H1 (cell line): ENCODE results near the gene SPOCD1. TPM values are rescaled to one million over a fixed set of nuclear protein-coding genes. Genes with fewer than 3 reads are reported as not detected.

Source experiments
- BCL11A ChIP-seq, 2 experiments: IDR thresholded peaks; one replicate each; pipeline ENCODE4 v1.6.1; 2011; ENCODE audit warnings: low read depth in 2 of 2, low read length in 2 of 2, mild to moderate bottlenecking in 2 of 2
- CHD1 ChIP-seq: IDR thresholded peaks from 2 replicates; pipeline ENCODE4 v1.6.1; 2012; ENCODE audit warnings: low read depth, low read length, improper control_type of control experiment
- CTCF ChIP-seq, 3 experiments: IDR thresholded peaks; 1 replicate in 2 of 3; 2 replicates in 1 of 3; pipeline versions ENCODE4 v1.5.1 to v1.6.1; 2011; ENCODE audit warnings: low read length in 3 of 3, mild to moderate bottlenecking in 3 of 3, inconsistent platforms in 2 of 3, low read depth in 1 of 3, moderate library complexity in 1 of 3; ENCODE audit not compliant: insufficient read depth in 1 of 3; ENCODE audit errors: control extremely low read depth in 1 of 3
- EZH2 ChIP-seq: fragments of 200-600 bp; sonication (generic); IDR thresholded peaks from 2 replicates; pipeline ENCODE4 v1.7.1; 2012; ENCODE audit warnings: low read depth, mild to moderate bottlenecking, moderate library complexity, low read length, inconsistent platforms; ENCODE audit not compliant: severe bottlenecking
- HDAC2 ChIP-seq, 2 experiments: fragments of 300-600 bp in 1 of 2; sonication (generic) in 1 of 2; IDR thresholded peaks; 2 replicates each; pipeline ENCODE4 v1.6.1; 2011 to 2012; ENCODE audit warnings: low read depth in 2 of 2, low read length in 2 of 2, mild to moderate bottlenecking in 2 of 2, moderate library complexity in 2 of 2, borderline replicate concordance in 1 of 2, inconsistent platforms in 1 of 2
- JUN ChIP-seq: IDR thresholded peaks from 2 replicates; pipeline ENCODE4 v1.6.1; 2011; ENCODE audit warnings: low read depth, mild to moderate bottlenecking, improper control_type of control experiment, low read length
- KDM1A ChIP-seq: fragments of 200-600, 300-600 bp; sonication (generic); IDR thresholded peaks from 2 replicates; pipeline ENCODE4 v1.7.1; 2016; ENCODE audit warnings: mild to moderate bottlenecking, low read length, borderline replicate concordance
- KDM4A ChIP-seq: IDR thresholded peaks from one replicate; pipeline ENCODE4 v1.7.1; 2012; ENCODE audit warnings: low read depth, mild to moderate bottlenecking, moderate library complexity, low read length, inconsistent platforms; ENCODE audit not compliant: severe bottlenecking
- NANOG ChIP-seq: IDR thresholded peaks from 2 replicates; pipeline ENCODE4 v1.6.1; 2011; ENCODE audit warnings: low read length, low read depth, mild to moderate bottlenecking, inconsistent platforms; ENCODE audit not compliant: insufficient read depth, poor library complexity, severe bottlenecking
- NRF1 ChIP-seq: IDR thresholded peaks from 2 replicates; pipeline ENCODE4 v1.6.1; 2011; ENCODE audit warnings: mild to moderate bottlenecking, low read depth, low read length, improper control_type of control experiment
- PHF8 ChIP-seq: fragments of 200-600 bp; sonication (generic); conservative IDR thresholded peaks from 2 replicates; pipeline ENCODE4 v1.7.1; 2012; ENCODE audit warnings: low read depth, mild to moderate bottlenecking, inconsistent platforms, low read length, moderate library complexity
- RBBP5 ChIP-seq: IDR thresholded peaks from 2 replicates; pipeline ENCODE4 v1.7.1; 2012; ENCODE audit warnings: low read depth, mild to moderate bottlenecking, inconsistent platforms, low read length, moderate library complexity, borderline replicate concordance
- SIN3A ChIP-seq, 2 experiments: IDR thresholded peaks in 1 of 2; conservative IDR thresholded peaks in 1 of 2; 2 replicates each; pipeline ENCODE4 v1.6.1; 2011 to 2012; ENCODE audit warnings: low read length in 2 of 2, improper control_type of control experiment in 1 of 2, low read depth in 1 of 2, mild to moderate bottlenecking in 1 of 2
- SP1 ChIP-seq: IDR thresholded peaks from 2 replicates; pipeline ENCODE4 v1.6.1; 2011; ENCODE audit warnings: low read depth, low read length
- SP2 ChIP-seq: IDR thresholded peaks from 2 replicates; pipeline ENCODE4 v1.6.1; 2012; ENCODE audit warnings: mild to moderate bottlenecking, low read length, inconsistent platforms
- SRF ChIP-seq: IDR thresholded peaks from 2 replicates; pipeline ENCODE4 v1.6.1; 2011; ENCODE audit warnings: mild to moderate bottlenecking, low read depth, low read length, moderate library complexity
- TEAD4 ChIP-seq: IDR thresholded peaks from 2 replicates; pipeline ENCODE4 v1.6.1; 2012; ENCODE audit warnings: low read depth, low read length, inconsistent platforms, mixed read lengths
- USF2 ChIP-seq: IDR thresholded peaks from 2 replicates; pipeline ENCODE4 v1.6.1; 2011; ENCODE audit warnings: low read length, improper control_type of control experiment
- polyA plus RNA-seq, 7 experiments: library from polyadenylated mRNA; depleted of rRNA in 3 of 7; stranded (reverse) in 5 of 7; unstranded in 2 of 7; fragments of >200 nt in 5 of 7; fragments of 200-250 nt in 2 of 7; gene quantifications; 1 replicate in 5 of 7; 2 replicates in 1 of 7; 4 replicates in 1 of 7; pipeline versions ENCODE4 v1.2.1 to v1.2.3, GENCODE V29; 2011 to 2013; ENCODE audit warnings: missing spikeins in 2 of 7, mixed read lengths in 2 of 7
- total RNA-seq: library from RNA; stranded (reverse); fragmentation: NEBNext Ultra II Directional; extraction: Animal tissue kit (Norgen Biotek cat#: 25700); gene quantifications from 2 replicates; pipeline ENCODE4 v1.2.1, GENCODE V29; 2021

Gene SPOCD1
- total and polyA plus RNA-seq, 2 of the 8 experiments (the other 6 are each of a cell fraction or from before 2014, with no cell fraction given) = 1.8 to 2.9 TPM

- TF ChIP-seq CTCF (IDR thresholded peaks at IDR 0.05; ENCODE audit: control extremely low read depth in 1 of 3, insufficient read depth in 1 of 3, low read depth in 1 of 3, low read length in 3 of 3) = peak in 2 of 3 experiments; percentile 7 to 18; a peak in 1 of 4 replicates
- no peak for TF ChIP-seq TEAD4
- TF ChIP-seq PHF8 = 0 out of 2 replicates have a peak, but pooled peaks have one; percentile 26
- no peak; a peak in 1 of 4 replicates for TF ChIP-seq HDAC2 (IDR thresholded peaks at IDR 0.05; ENCODE audit: borderline replicate concordance in 1 of 2, low read depth in 2 of 2, low read length in 2 of 2)
- no peak for TF ChIP-seq USF2
- peak; percentile 78 for TF ChIP-seq KDM4A
- no peak for TF ChIP-seq BCL11A (IDR thresholded peaks at IDR 0.05; ENCODE audit: low read depth in 2 of 2, low read length in 2 of 2)
- 0 out of 2 replicates have a peak, but pooled peaks have one; percentile 64 for TF ChIP-seq RBBP5
- no peak for TF ChIP-seq SRF
- no peak for TF ChIP-seq JUN
- TF ChIP-seq NRF1 = no peak
- no peak for TF ChIP-seq SP2
- no peak for TF ChIP-seq CHD1
- TF ChIP-seq NANOG = no peak
- peak; percentile 75 to 86; a peak in 3 of 4 replicates for TF ChIP-seq SIN3A (conservative IDR thresholded peaks at IDR 0.05 in 1 of 2, IDR thresholded peaks at IDR 0.05 in 1 of 2; ENCODE audit: low read depth in 1 of 2, low read length in 2 of 2)
- TF ChIP-seq SP1 = no peak
- no peak for TF ChIP-seq KDM1A
- TF ChIP-seq EZH2 = no peak
Observed at GRCh38 chr1:31760471-31761470, 55.1 kb downstream of the SPOCD1 start (continued).
